Chondrocyte (in vitro differentiated cells): Measurements from ENCODE around the gene LRRC40. TPM values are rescaled to one million over a fixed set of nuclear protein-coding genes. Genes with fewer than 3 reads are reported as not detected.

Experiments
- DNase-seq: peaks from one replicate; pipeline ENCODE4 v3.0.0; 2021; ENCODE audit warnings: mixed read lengths, low spot score
- H3K27ac Mint-ChIP-seq: one replicate; pipeline ENCODE4 v1.8.0; 2021; ENCODE audit warnings: mild to moderate bottlenecking, moderate library complexity, mixed read lengths; ENCODE audit not compliant: unreplicated experiment
- H3K27me3 Mint-ChIP-seq: 2 replicates; pipeline ENCODE4 v1.8.0; 2021; ENCODE audit warnings: low read depth, mixed read lengths
- H3K36me3 Mint-ChIP-seq: 2 replicates; pipeline ENCODE4 v1.8.0; 2021; ENCODE audit warnings: low read depth, mixed read lengths
- H3K4me1 Mint-ChIP-seq: 2 replicates; pipeline ENCODE4 v1.8.0; 2021; ENCODE audit warnings: low read depth, mild to moderate bottlenecking, mixed read lengths
- H3K4me3 Mint-ChIP-seq: one replicate; pipeline ENCODE4 v1.8.0; 2021; ENCODE audit warnings: mild to moderate bottlenecking, moderate library complexity, mixed read lengths; ENCODE audit not compliant: unreplicated experiment
- H3K9me3 Mint-ChIP-seq: 2 replicates; pipeline ENCODE4 v1.8.0; 2021; ENCODE audit warnings: low read depth, mixed read lengths
- total RNA-seq: library from RNA; stranded (reverse); gene quantifications from 3 replicates; pipeline ENCODE4 v1.2.1, GENCODE V29; 2021
- TF ChIP-seq, protein P1 (sequence below): fragments of 200-600 bp; sonication (generic); IDR thresholded peaks from 2 replicates; pipeline ENCODE4 v1.5.0; 2021; ENCODE audit warnings: antibody characterized with exemption, mild to moderate bottlenecking, moderate library complexity

LRRC40 gene
- total RNA-seq, 1 donor from 2014 or later = 15.7 TPM

DNA sequence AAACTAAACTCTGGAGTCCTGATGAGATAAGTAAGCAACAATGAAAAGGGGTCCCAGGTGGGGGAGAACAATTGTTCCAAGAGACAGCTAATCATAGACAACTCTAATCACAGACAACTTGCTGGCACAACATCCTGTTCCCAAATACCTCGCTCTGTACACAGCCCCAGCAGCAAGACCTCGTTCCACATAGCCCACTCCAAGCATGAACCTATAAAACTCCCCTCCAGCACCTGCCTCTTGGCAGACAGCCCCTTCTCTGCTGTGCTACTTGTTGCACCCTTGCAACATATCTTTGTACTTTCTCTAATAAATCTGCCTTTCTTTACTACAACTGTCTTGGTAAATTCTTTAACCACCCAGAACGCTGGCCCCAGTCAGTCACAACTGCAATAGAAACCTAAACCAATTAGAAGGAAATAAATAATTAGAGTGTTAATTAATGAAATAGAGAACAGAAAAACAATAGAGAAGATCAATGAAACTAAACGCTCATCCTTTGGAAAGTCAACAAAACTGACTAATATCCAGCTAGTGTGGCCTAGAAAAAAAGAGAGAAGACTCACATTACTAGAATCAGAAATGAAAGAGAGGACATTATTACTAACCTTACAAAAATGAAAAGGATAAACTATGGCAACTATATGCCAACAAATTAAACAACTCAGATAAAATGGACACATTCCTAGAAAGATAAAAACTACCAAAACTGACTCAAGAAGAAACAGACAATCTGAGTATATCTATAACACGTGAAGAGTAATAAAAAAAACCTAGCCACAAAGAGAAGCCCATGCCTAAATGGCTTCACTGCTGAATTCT is 36.1 kb downstream of the LRRC40 start:
- Mint-ChIP-seq H3K27me3 (no peaks in the 10 kb centered on the region), H3K4me3 (no peak overlapping the region), H3K4me1 (no peaks in the 10 kb centered on the region), H3K36me3 (peaks cover 3% of the 10 kb centered on the region), H3K27ac (peak overlapping the region; percentile 25), H3K9me3 (no peaks in the 10 kb centered on the region)
- DNase-seq = no peak
- TF ChIP-seq, protein P1, sequence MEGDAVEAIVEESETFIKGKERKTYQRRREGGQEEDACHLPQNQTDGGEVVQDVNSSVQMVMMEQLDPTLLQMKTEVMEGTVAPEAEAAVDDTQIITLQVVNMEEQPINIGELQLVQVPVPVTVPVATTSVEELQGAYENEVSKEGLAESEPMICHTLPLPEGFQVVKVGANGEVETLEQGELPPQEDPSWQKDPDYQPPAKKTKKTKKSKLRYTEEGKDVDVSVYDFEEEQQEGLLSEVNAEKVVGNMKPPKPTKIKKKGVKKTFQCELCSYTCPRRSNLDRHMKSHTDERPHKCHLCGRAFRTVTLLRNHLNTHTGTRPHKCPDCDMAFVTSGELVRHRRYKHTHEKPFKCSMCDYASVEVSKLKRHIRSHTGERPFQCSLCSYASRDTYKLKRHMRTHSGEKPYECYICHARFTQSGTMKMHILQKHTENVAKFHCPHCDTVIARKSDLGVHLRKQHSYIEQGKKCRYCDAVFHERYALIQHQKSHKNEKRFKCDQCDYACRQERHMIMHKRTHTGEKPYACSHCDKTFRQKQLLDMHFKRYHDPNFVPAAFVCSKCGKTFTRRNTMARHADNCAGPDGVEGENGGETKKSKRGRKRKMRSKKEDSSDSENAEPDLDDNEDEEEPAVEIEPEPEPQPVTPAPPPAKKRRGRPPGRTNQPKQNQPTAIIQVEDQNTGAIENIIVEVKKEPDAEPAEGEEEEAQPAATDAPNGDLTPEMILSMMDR = no peak

DNA sequence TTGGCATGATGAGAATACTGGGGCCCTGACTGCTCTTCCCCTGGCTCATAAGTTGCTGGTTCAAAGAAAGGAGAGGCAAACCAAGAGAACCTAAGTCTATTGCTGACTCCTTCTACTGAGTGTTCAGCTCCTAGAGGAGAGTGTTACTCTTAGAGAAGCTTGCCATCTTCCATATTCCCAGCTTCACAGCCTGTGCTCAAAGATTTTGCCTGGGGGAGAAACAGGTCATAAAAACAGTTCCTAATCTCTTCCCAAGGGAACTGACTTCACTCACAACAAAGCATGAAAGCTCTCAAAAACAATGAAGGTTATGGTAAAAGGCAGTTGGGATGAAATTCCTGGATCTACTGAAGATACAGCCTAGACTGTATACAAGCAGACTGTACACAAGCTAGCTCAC is 37.1 kb downstream of the LRRC40 start:
- Mint-ChIP-seq H3K4me1 (no peaks in the 10 kb centered on the region), H3K9me3 (no peaks in the 10 kb centered on the region), H3K27me3 (no peaks in the 10 kb centered on the region), H3K4me3 (no peak overlapping the region), H3K36me3 (peaks cover 4% of the 10 kb centered on the region), H3K27ac (no peak overlapping the region)
- no peak for DNase-seq
- TF ChIP-seq, protein P1 = no peak

DNA sequence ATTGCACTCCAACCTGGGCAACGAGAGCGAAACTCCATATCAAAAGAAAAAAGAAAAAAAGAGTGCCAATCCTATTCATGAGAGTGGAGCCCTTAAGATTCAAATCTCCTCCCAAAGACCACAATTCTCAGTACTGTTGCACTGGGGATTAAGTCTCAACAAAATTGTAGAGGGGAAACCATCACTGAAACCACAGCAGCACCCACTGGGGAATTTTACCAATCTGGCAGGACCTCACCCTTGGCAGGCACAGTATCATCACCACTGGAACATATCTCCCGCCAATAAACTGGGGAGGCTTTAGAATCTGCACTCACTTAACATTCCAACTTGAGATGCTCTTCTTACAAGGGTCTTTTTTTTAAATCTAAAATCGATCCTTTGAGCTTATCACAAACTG is 41.0 kb downstream of the LRRC40 start:
- no peak overlapping the region for H3K27ac Mint-ChIP-seq
- H3K4me3 Mint-ChIP-seq = no peak overlapping the region
- H3K36me3 Mint-ChIP-seq = peaks cover 5% of the 10 kb centered on the region
- no peaks in the 10 kb centered on the region for H3K27me3 Mint-ChIP-seq
- H3K9me3 Mint-ChIP-seq = no peaks in the 10 kb centered on the region
- no peaks in the 10 kb centered on the region for H3K4me1 Mint-ChIP-seq
- TF ChIP-seq, protein P1 = no peak
- DNase-seq = no peak

DNA sequence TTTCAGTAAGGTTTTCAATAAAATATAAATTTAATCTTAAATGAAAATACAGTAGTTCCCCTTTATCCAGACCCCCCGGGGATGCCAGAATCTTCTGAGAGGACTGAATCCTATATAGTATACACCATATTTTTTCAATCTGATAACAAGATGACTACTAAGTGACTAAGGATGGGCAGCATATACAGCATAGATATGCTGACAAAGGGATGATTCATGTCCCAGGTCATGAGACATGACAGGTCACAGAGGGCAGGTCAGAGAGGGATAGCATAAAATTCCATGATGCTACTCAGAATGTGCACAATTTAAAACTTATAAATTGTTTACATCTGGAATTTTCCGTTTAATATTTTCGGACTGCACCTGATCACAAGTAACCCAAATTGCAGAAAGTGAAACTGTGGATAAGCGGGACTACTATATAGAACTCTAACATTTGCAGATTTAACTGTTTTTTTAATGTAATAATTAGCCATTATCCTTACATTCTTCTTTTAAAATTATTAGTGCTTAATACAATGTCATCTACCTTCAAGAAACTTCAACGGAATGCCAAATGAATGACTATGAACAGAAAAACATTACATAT is 48.8 kb downstream of the LRRC40 start:
- Mint-ChIP-seq H3K36me3 (peaks cover 2% of the 10 kb centered on the region), H3K4me3 (no peak overlapping the region), H3K9me3 (no peaks in the 10 kb centered on the region), H3K4me1 (no peaks in the 10 kb centered on the region), H3K27me3 (no peaks in the 10 kb centered on the region), H3K27ac (no peak overlapping the region)
- TF ChIP-seq, protein P1 = no peak
- DNase-seq = no peak

DNA sequence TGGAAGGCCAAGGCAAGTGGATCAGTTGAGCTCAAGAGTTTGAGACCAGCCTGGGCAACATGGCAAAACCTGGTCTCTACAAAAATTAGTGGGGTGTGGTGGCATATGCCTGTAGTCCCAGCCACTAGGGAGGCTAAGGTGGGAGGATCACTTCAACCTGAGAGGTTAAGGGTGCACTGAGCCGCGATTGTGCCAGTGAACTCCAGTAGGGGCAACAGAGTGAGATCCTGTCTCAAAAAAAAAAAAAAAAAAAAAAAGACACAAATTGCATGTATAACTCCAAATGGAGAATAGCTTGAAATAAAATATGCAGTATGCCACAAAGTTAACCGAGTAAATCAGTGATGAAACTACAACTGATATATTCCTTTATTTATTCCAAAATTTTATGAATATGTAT is 51.6 kb downstream of the LRRC40 start:
- DNase-seq = no peak
- Mint-ChIP-seq H3K9me3 (no peaks in the 10 kb centered on the region), H3K36me3 (no peaks in the 10 kb centered on the region), H3K4me1 (no peaks in the 10 kb centered on the region), H3K4me3 (no peak overlapping the region), H3K27me3 (no peaks in the 10 kb centered on the region), H3K27ac (no peak overlapping the region)
- TF ChIP-seq, protein P1 = no peak
